Ammon's horn (tissue), 1 donor: ENCODE results near the gene TMEM272.

Source experiments
- DNase-seq: peaks from one replicate; pipeline ENCODE4 v3.0.0-alpha.2; 2016; ENCODE audit warnings: low spot score

TMEM272 gene

GRCh38 chr13:51780099-51780498 is 64.9 kb downstream of the TMEM272 start:
- DNase-seq, result no peak

- peak; percentile 48 for DNase-seq
Observed at GRCh38 chr13:51778392-51778791, 66.6 kb downstream of the TMEM272 start.

GRCh38 chr13:51777921-51778320 is 67.1 kb downstream of the TMEM272 start:
- DNase-seq, result no peak

- no peak for DNase-seq
Observed at GRCh38 chr13:51776179-51776578, 68.8 kb downstream of the TMEM272 start.

- no peak for DNase-seq
Observed at GRCh38 chr13:51773515-51773914, 71.5 kb downstream of the TMEM272 start.

GRCh38 chr13:51772781-51773180 is 72.2 kb downstream of the TMEM272 start:
- DNase-seq, result no peak

GRCh38 chr13:51772105-51772455 is 72.9 kb downstream of the TMEM272 start:
- no peak for DNase-seq

- DNase-seq, result no peak
Observed at GRCh38 chr13:51771418-51772104, 73.4 kb downstream of the TMEM272 start.

GRCh38 chr13:51770681-51771417 is 74.1 kb downstream of the TMEM272 start:
- DNase-seq, result no peak

- DNase-seq, result no peak
Observed at GRCh38 chr13:51770160-51770559, 74.8 kb downstream of the TMEM272 start.

GRCh38 chr13:51769455-51770127 is 75.4 kb downstream of the TMEM272 start:
- peak; percentile 52 for DNase-seq

GRCh38 chr13:51768976-51769375 is 76.0 kb downstream of the TMEM272 start:
- DNase-seq, result no peak

- DNase-seq, result no peak
Observed at GRCh38 chr13:51768378-51768921, 76.5 kb downstream of the TMEM272 start.

- no peak for DNase-seq
Observed at GRCh38 chr13:51767100-51767499, 77.9 kb downstream of the TMEM272 start.

- no peak for DNase-seq
Observed at GRCh38 chr13:51765142-51765515, 79.8 kb downstream of the TMEM272 start.

GRCh38 chr13:51764184-51765141 is 80.5 kb downstream of the TMEM272 start:
- peak; percentile 83 for DNase-seq

GRCh38 chr13:51763486-51763885 is 81.5 kb downstream of the TMEM272 start:
- DNase-seq, result no peak
